Keratinocyte (primary cell): Measurements from ENCODE around the gene FOXD3. TPM values are rescaled to one million over a fixed set of nuclear protein-coding genes. Genes with fewer than 3 reads are reported as not detected.

Experiments used
- DNase-seq: peaks from one replicate; pipeline ENCODE4 v3.0.0-alpha.2; 2011; ENCODE audit warnings: low read depth, missing footprints, low spot score
- FAIRE-seq: peaks from 2 replicates; lab custom pipeline; 2011; peaks lifted over from hg19 to GRCh38; lab: Jason Lieb, UNC
- H2AFZ ChIP-seq: 2 replicates; pipeline ENCODE4 v1.6.0; 2012; ENCODE audit warnings: low read length, control low read depth, inconsistent platforms; ENCODE audit not compliant: control insufficient read depth
- H3K27ac ChIP-seq: 2 replicates; pipeline ENCODE4 v1.5.1; 2011; ENCODE audit warnings: low read length; ENCODE audit not compliant: control insufficient read depth, insufficient read depth
- H3K27me3 ChIP-seq: 3 replicates; pipeline ENCODE4 v1.6.0; 2011; ENCODE audit warnings: low read length; ENCODE audit not compliant: control insufficient read depth, insufficient read depth; ENCODE audit errors: extremely low read depth
- H3K36me3 ChIP-seq, 2 experiments: 2 replicates in 1 of 2; 3 replicates in 1 of 2; pipeline ENCODE4 v1.5.1; 2011; ENCODE audit warnings: low read length in 2 of 2, mild to moderate bottlenecking in 1 of 2; ENCODE audit not compliant: control insufficient read depth in 2 of 2, insufficient read depth in 2 of 2; ENCODE audit errors: extremely low read depth in 1 of 2
- H3K4me1 ChIP-seq: 3 replicates; pipeline ENCODE4 v1.5.1; 2011; ENCODE audit warnings: low read length; ENCODE audit not compliant: control insufficient read depth, insufficient read depth; ENCODE audit errors: extremely low read depth
- H3K4me2 ChIP-seq: 3 replicates; pipeline ENCODE4 v1.6.0; 2011; ENCODE audit warnings: low read depth, low read length; ENCODE audit not compliant: control insufficient read depth, insufficient read depth; ENCODE audit errors: extremely low read depth
- H3K4me3 ChIP-seq, 3 experiments: fragments of 200-600 bp in 1 of 3; sonication (generic) in 1 of 3; 2 replicates in 2 of 3; 3 replicates in 1 of 3; pipeline ENCODE4 v1.5.1; 2011 to 2016; ENCODE audit warnings: low read length in 3 of 3, mild to moderate bottlenecking in 3 of 3, control low read depth in 2 of 3, inconsistent platforms in 1 of 3, low read depth in 1 of 3, mixed read lengths in 1 of 3, mixed run types in 1 of 3, moderate library complexity in 1 of 3; ENCODE audit not compliant: control insufficient read depth in 2 of 3, insufficient read depth in 2 of 3; ENCODE audit errors: extremely low read depth in 1 of 3
- H3K79me2 ChIP-seq: 2 replicates; pipeline ENCODE4 v1.6.0; 2012; ENCODE audit warnings: low read length; ENCODE audit not compliant: control insufficient read depth, insufficient read depth
- H3K9ac ChIP-seq: 3 replicates; pipeline ENCODE4 v1.6.0; 2011; ENCODE audit warnings: low read length; ENCODE audit not compliant: control insufficient read depth, insufficient read depth; ENCODE audit errors: extremely low read depth
- H3K9me1 ChIP-seq: 3 replicates; pipeline ENCODE4 v1.6.0; 2011; ENCODE audit warnings: low read length; ENCODE audit not compliant: control insufficient read depth, insufficient read depth; ENCODE audit errors: extremely low read depth
- H3K9me3 ChIP-seq: 2 replicates; pipeline ENCODE4 v1.5.1; 2012; ENCODE audit warnings: low read depth, low read length; ENCODE audit not compliant: control insufficient read depth
- H4K20me1 ChIP-seq: 3 replicates; pipeline ENCODE4 v1.6.0; 2011; ENCODE audit warnings: low read length; ENCODE audit not compliant: control insufficient read depth, insufficient read depth; ENCODE audit errors: extremely low read depth
- CTCF ChIP-seq, 3 experiments: IDR thresholded peaks in 1 of 3; conservative IDR thresholded peaks in 1 of 3; optimal IDR thresholded peaks in 1 of 3; 2 replicates in 2 of 3; 3 replicates in 1 of 3; pipeline versions ENCODE3 to v1.5.1; 2011; ENCODE audit warnings: low read length in 3 of 3, mild to moderate bottlenecking in 3 of 3, moderate library complexity in 2 of 3, control low read depth in 1 of 3, inconsistent platforms in 1 of 3; ENCODE audit not compliant: insufficient read depth in 2 of 3; ENCODE audit errors: extremely low read depth in 1 of 3
- EZH2 ChIP-seq: IDR thresholded peaks from one replicate; pipeline ENCODE4 v1.6.1; 2012; ENCODE audit warnings: inconsistent platforms, mild to moderate bottlenecking, low read length, moderate library complexity
- dilution Hi-C: fragments of 300-500 bp; cut with MboI; formaldehyde crosslinking; loops from one replicate; pipeline ENCODE4 v1.7.0; 2020; ENCODE audit warnings: low sequenced_read_pairs; ENCODE audit not compliant: extremely low pct_ligation_motif_present
- polyA plus RNA-seq, 5 experiments: library from polyadenylated mRNA; depleted of rRNA in 3 of 5; stranded (reverse) in 3 of 5; stranded (forward) in 1 of 5; unstranded in 1 of 5; fragments of >200 nt; gene quantifications; 1 replicate in 1 of 5; 2 replicates in 3 of 5; 3 replicates in 1 of 5; pipeline versions ENCODE4 v1.2.1 to v1.2.3, GENCODE V29; 2011 to 2012; ENCODE audit warnings: missing spikeins in 2 of 5, low read depth in 1 of 5, low replicate concordance in 1 of 5

Gene FOXD3
- polyA plus RNA-seq, 1 donor (not counting 4 experiments of a cell fraction or from before 2014, with no cell fraction given), result not detected

DNA sequence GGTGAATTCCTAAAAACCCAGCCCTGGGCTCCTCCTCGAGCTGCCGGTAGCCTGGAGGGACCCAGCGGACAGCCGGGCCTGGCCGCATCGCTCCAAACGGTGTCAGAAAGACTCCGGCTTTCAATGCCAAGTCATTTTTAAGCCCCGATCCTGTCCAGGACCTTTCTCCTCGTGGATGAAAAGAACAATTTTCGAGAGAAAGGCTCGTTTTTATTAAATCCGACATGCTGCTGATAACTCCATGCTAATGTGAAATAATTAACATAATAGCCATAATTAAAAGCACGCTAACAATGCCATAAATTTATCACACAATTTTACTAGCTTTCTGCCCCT lies 4.6 kb upstream of the FOXD3 start:
- no peaks in the 10 kb centered on the region for H3K9me1 ChIP-seq
- no peaks in the 10 kb centered on the region for H3K36me3 ChIP-seq
- peaks cover 65% of the 10 kb centered on the region for H3K27me3 ChIP-seq
- FAIRE-seq, result no peak
- peak overlapping the region; percentile 73 for H3K4me2 ChIP-seq
- no peak overlapping the region for H3K9ac ChIP-seq
- no peaks in the 10 kb centered on the region for H3K79me2 ChIP-seq
- H4K20me1 ChIP-seq, result no peaks in the 10 kb centered on the region
- TF ChIP-seq CTCF (optimal IDR thresholded peaks at IDR 0.05 in 1 of 3, IDR thresholded peaks at IDR 0.05 in 1 of 3, conservative IDR thresholded peaks at IDR 0.05 in 1 of 3; ENCODE audit: extremely low read depth in 1 of 3, insufficient read depth in 2 of 3, low read length in 3 of 3) (no peak), EZH2 (peak; percentile 77)
- dilution Hi-C loops, result no loop called here
- no peak for DNase-seq
- peak overlapping the region in 1 of 3 experiments; percentile 61 for H3K4me3 ChIP-seq
- H3K9me3 ChIP-seq, result peaks cover 4% of the 10 kb centered on the region
- H3K4me1 ChIP-seq, result peaks cover 6% of the 10 kb centered on the region
- no peak overlapping the region for H3K27ac ChIP-seq
- H2AFZ ChIP-seq, result no peak overlapping the region

DNA sequence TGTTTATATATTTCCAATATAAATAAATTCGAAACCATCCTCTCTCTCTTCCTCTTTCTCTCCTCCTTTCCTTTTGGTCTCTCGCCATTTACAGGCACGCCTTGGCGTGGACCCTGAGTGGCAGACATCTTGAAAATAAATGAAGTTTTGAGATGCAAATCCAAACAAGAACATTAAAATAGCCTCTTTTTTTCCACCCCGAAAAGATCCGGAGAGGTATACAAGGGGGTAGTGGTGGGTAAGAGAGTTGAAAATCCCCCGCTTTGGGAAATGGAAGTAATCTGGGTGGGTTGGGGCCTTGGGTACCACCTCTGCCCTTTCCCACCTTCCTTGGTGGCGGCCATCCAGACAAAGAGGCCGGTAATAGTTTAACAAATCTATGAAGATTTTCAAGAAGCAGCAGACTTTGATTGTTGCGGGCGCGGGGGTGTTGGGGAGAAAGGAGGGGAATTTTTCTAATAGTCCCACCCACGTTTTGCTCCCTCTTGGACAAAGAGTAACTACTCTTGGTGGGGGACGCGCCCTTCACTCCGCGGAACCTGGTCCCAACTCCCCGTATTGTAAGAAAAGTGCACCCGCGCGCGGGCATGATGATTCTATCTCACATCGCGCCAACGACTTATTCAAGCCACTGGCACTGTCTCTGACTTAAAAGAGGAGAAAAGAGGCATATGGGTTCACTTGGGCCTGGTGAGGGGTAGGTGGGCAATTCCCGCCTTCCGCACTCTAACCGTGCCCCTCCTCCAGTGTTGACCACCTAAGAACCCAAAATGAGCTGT lies 4.0 kb upstream of the FOXD3 start:
- Histone ChIP-seq H3K27ac (no peak overlapping the region), H3K9me1 (no peaks in the 10 kb centered on the region), H2AFZ (no peak overlapping the region), H3K36me3 (no peaks in the 10 kb centered on the region), H3K27me3 (peaks cover 71% of the 10 kb centered on the region), H3K4me2 (peak overlapping the region; percentile 73), H3K9ac (no peak overlapping the region), H3K9me3 (peaks cover 4% of the 10 kb centered on the region), H4K20me1 (no peaks in the 10 kb centered on the region), H3K4me3 (no peak overlapping the region), H3K4me1 (peaks cover 6% of the 10 kb centered on the region), H3K79me2 (no peaks in the 10 kb centered on the region)
- no peak for DNase-seq
- dilution Hi-C loops, result no loop called here
- TF ChIP-seq EZH2, result no peak
- TF ChIP-seq CTCF (optimal IDR thresholded peaks at IDR 0.05 in 1 of 3, IDR thresholded peaks at IDR 0.05 in 1 of 3, conservative IDR thresholded peaks at IDR 0.05 in 1 of 3; ENCODE audit: extremely low read depth in 1 of 3, insufficient read depth in 2 of 3, low read length in 3 of 3), result no peak
- no peak for FAIRE-seq
